Measurements from ENCODE around the gene UST.

- TF ChIP-seq CTCF (IDR thresholded peaks at IDR 0.05 in 4 of 5, conservative IDR thresholded peaks at IDR 0.05 in 1 of 5) (no peak), POLR2A (IDR thresholded peaks at IDR 0.05) (no peak)
Observed at GRCh38 chr6:148932208-148932607, 185.4 kb downstream of the UST start.

Data from gastrocnemius medialis (tissue), 4 donors.